BLaER1 (cell line): ENCODE results near the gene TADA2A.
A peak's percentile ranks its signal among the peaks of the same experiment; 100 is the strongest.

ENCODE experiments used
- H3K27ac ChIP-seq: shearing (Covaris generic); formaldehyde crosslinking; 2 replicates; pipeline ENCODE4 v1.8.1; 2022
- H3K27me3 ChIP-seq: shearing (Covaris generic); formaldehyde crosslinking; 2 replicates; pipeline ENCODE4 v1.8.1; 2022
- H3K36me3 ChIP-seq: shearing (Covaris generic); formaldehyde crosslinking; 2 replicates; pipeline ENCODE4 v1.8.1; 2022
- H3K4me1 ChIP-seq: shearing (Covaris generic); formaldehyde crosslinking; 2 replicates; pipeline ENCODE4 v1.8.1; 2022
- H3K4me2 ChIP-seq: shearing (Covaris generic); formaldehyde crosslinking; 2 replicates; pipeline ENCODE4 v1.8.1; 2022
- H3K4me3 ChIP-seq: shearing (Covaris generic); formaldehyde crosslinking; 2 replicates; pipeline ENCODE4 v1.8.1; 2022
- H3K9ac ChIP-seq: shearing (Covaris generic); formaldehyde crosslinking; 2 replicates; pipeline ENCODE4 v1.8.1; 2022
- H3K9me3 ChIP-seq: shearing (Covaris generic); formaldehyde crosslinking; 2 replicates; pipeline ENCODE4 v1.8.1; 2022
- H4K20me1 ChIP-seq: shearing (Covaris generic); formaldehyde crosslinking; 2 replicates; pipeline ENCODE4 v1.8.1; 2022
- Cebpa-rat ChIP-seq: shearing (Covaris generic); IDR thresholded peaks from 2 replicates; pipeline ENCODE4 v1.8.1; 2022

The TADA2A gene

DNA sequence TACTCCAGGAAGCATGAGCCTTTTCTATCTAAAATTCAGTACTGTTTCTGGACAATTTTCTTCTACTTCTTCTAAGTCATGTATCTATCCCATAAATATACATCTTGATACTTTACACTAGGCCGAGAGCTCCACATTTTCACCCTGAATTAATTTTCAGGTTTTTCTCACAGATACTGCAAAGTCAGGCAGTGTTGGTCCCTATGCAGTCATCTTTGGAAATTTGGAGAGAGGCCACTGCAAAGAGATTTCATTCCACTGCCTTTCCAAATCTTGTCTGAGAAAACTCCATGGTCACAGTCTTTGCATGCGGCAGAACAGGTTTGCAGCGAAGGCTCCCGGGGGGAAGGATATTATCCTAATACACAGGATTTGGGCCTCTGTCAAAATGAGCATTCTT, 111.2 kb downstream of the TADA2A start:
- no peak overlapping the region for H3K9ac ChIP-seq
- H3K27me3 ChIP-seq = no peaks in the 10 kb centered on the region
- H3K4me3 ChIP-seq = no peak overlapping the region
- no peaks in the 10 kb centered on the region for H3K9me3 ChIP-seq
- peaks cover 43% of the 10 kb centered on the region for H4K20me1 ChIP-seq
- H3K27ac ChIP-seq = no peak overlapping the region
- H3K36me3 ChIP-seq = peaks cover 98% of the 10 kb centered on the region
- TF ChIP-seq Cebpa-rat = no peak
- peaks cover 10% of the 10 kb centered on the region for H3K4me1 ChIP-seq
- H3K4me2 ChIP-seq = no peak overlapping the region

DNA sequence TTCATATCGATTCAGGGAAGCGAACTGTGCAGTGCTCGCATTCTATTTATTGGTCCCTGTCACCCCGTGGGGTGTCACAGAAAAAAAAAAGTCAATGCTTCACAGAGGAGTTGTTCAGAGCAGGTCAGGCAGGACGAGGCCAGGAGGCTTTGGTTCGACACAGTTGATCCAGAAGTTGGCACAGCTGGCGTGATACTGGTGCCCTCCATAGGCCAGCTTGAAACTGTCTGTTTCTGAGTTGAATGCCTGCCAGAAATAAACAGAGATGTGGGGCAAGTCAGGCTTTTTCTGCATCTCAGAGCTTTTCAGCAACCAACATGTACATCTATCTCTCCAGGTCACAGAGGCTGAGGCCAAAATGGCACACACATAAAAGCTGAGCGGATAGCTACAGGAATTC, 112.1 kb downstream of the TADA2A start:
- Histone ChIP-seq H3K4me3 (no peak overlapping the region), H3K9ac (no peak overlapping the region), H3K27ac (no peak overlapping the region), H3K4me1 (peaks cover 10% of the 10 kb centered on the region), H3K27me3 (no peaks in the 10 kb centered on the region), H4K20me1 (peaks cover 34% of the 10 kb centered on the region), H3K36me3 (peaks cover 98% of the 10 kb centered on the region), H3K4me2 (no peak overlapping the region), H3K9me3 (no peaks in the 10 kb centered on the region)
- no peak for TF ChIP-seq Cebpa-rat

DNA sequence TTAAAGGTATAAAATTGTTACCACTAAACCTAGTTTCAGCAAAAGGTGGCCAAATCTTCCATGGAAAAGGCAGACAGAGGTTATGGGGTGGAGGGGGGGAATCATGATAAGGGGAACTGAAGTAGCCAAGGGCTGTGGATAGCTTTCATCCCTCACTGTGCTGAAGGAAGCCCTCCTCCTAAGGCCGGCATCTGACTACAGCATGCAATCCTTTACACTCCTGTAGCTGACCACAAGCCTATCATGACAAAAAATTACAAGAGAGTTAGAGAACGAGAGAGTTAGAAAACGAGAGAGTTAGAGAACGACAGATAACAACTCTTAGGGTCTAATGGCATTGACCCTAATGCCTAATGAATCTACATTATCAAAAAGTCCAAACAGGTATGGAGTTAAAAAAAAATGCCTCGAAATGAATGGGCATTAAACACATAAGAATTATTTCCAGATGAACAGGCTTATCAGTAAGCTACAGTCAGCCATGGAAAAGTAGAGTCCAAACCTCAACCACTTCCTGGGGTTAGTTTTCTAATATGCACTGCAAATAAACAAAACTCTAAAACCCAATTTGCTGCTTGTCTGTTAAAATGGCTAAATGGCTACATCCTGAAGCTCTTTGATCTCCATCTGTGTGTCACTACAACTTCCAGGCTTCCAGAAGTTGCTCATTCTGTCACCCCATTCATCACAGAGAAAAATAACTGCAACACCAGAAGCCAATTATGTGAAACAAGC, 112.7 kb downstream of the TADA2A start:
- Histone ChIP-seq H3K27me3 (no peaks in the 10 kb centered on the region), H3K9me3 (no peaks in the 10 kb centered on the region), H3K9ac (no peak overlapping the region), H4K20me1 (peaks cover 28% of the 10 kb centered on the region), H3K4me3 (no peak overlapping the region), H3K4me1 (peaks cover 10% of the 10 kb centered on the region), H3K4me2 (peak overlapping the region; percentile 14; the same call in 1 of the 2 replicates), H3K36me3 (peaks cover 98% of the 10 kb centered on the region), H3K27ac (no peak overlapping the region)
- TF ChIP-seq Cebpa-rat = no peak

DNA sequence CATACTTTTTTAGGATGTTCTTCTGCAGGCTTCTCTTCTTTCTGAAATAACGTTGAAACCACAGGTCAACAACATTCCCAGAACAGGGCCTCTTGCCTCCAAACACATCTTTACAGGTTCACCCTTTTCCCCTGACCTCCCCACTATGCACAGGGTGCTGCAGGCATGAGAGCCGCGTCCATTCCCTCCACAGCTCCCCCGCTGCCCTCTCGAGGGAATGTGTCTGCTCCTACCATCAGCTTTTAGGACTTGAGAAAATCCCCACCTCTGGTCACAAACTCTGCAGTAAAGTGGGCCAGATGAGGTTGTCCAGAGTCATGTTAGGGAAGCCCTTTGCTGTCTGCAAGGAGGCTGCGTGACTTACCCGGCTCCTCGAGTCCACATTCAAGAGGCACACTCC, 113.5 kb downstream of the TADA2A start:
- Histone ChIP-seq H3K4me2 (no peak overlapping the region), H3K4me3 (no peak overlapping the region), H3K9ac (no peak overlapping the region), H4K20me1 (peaks cover 21% of the 10 kb centered on the region), H3K27ac (no peak overlapping the region), H3K36me3 (peaks cover 95% of the 10 kb centered on the region), H3K27me3 (no peaks in the 10 kb centered on the region), H3K9me3 (no peaks in the 10 kb centered on the region), H3K4me1 (peaks cover 10% of the 10 kb centered on the region)
- TF ChIP-seq Cebpa-rat = no peak

DNA sequence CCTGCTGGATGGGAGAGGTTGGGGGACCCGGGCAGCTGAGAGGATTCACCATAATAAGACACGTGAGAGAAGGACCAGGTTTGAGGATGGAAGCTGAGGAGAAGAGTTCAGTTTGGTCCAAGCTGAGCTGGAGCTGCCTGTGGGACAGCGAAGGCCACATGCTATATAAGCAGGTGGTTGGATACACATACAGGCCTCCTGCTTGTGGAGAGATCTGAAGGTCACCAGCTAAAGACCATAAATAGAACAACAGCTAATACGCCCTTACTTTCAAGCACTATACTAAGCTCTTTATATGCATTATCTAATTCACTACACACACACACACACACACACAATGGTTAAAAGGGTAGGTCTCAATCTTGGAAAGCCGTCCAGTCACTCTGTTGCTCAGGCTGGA, 115.1 kb downstream of the TADA2A start:
- H3K4me2 ChIP-seq = no peak overlapping the region
- no peak overlapping the region for H3K9ac ChIP-seq
- H3K36me3 ChIP-seq = peaks cover 95% of the 10 kb centered on the region
- no peaks in the 10 kb centered on the region for H3K27me3 ChIP-seq
- H3K4me1 ChIP-seq = peaks cover 10% of the 10 kb centered on the region
- no peak for TF ChIP-seq Cebpa-rat
- H4K20me1 ChIP-seq = 0 out of 2 replicates have a peak, but pooled peaks cover 5% of the 10 kb centered on the region
- H3K9me3 ChIP-seq = no peaks in the 10 kb centered on the region
- no peak overlapping the region for H3K4me3 ChIP-seq
- no peak overlapping the region for H3K27ac ChIP-seq

DNA sequence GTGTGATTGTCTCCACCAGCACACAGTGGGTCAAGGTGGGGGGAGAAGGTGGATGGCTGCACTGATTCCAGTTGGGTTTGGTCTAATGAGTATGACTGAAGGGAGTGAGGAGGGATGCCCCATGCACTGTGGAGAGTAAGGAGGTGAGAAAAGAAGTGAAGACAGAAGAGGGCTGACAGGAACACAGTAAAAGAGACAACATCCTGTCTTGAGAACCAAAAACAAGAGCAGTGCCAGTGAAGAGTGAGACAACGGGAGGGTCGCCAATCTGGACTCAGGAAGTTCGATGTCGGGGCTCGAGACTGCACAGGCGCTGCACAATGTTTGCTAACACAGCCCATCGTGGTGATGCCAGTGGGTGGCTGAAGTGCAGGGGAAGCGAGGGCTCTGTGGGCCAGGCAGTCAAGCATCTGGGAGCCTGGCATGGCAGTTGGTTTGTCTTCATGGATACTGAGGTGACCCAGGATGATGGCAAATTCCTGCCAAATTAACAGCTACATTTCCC, 117.1 kb downstream of the TADA2A start:
- Histone ChIP-seq H3K9ac (no peak overlapping the region), H3K4me2 (no peak overlapping the region)

DNA sequence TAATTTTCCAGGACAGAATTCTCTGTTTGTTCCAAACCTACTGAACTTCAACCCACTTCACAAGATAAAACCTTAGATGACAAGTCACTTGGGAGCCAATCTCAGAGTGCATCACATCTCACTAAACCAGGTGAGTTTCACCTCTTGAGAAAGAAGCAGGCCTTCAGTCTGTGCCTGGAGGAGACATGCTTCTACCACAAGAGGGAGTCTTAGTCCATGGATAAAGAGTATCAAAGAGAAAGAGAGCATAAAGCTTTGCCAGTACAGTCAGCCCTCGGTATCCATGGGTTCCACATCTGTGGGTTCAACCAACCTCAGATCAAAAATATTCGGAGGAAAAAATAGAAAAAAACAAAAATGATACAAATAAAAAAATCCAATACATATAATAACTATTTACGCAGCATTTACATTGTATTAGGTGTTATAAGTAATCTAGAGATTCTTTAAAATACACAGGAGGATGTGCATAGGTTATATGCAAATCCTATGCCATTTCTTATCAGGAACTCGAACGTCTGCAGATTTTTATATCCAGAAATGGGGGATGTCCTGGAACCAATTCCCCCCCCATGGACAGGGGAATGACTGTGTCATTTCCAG, 120.7 kb downstream of the TADA2A start:
- H3K9ac ChIP-seq = no peak overlapping the region
- H3K9me3 ChIP-seq = no peaks in the 10 kb centered on the region
- H4K20me1 ChIP-seq = 0 out of 2 replicates have a peak, but pooled peaks cover 5% of the 10 kb centered on the region
- H3K36me3 ChIP-seq = peaks cover 91% of the 10 kb centered on the region
- no peak overlapping the region for H3K27ac ChIP-seq
- no peaks in the 10 kb centered on the region for H3K27me3 ChIP-seq
- TF ChIP-seq Cebpa-rat = no peak
- H3K4me3 ChIP-seq = no peak overlapping the region
- no peaks in the 10 kb centered on the region for H3K4me1 ChIP-seq
- no peak overlapping the region for H3K4me2 ChIP-seq

More for the DNA sequence above, 117.1 kb downstream of the TADA2A start:
- no peak overlapping the region for H3K27ac ChIP-seq
- H3K4me3 ChIP-seq = no peak overlapping the region
- 0 out of 2 replicates have a peak, but pooled peaks cover 5% of the 10 kb centered on the region for H4K20me1 ChIP-seq
- H3K27me3 ChIP-seq = no peaks in the 10 kb centered on the region
- no peaks in the 10 kb centered on the region for H3K9me3 ChIP-seq
- H3K36me3 ChIP-seq = peaks cover 90% of the 10 kb centered on the region
- H3K4me1 ChIP-seq = peaks cover 10% of the 10 kb centered on the region
- no peak for TF ChIP-seq Cebpa-rat
